DND-41 (cell line): Measurements from ENCODE around the gene YWHAB.

Experiments used
- CTCF ChIP-seq: IDR thresholded peaks from 2 replicates; pipeline ENCODE4 v1.5.1; 2012; ENCODE audit warnings: borderline replicate concordance, low read length, moderate library complexity, mild to moderate bottlenecking; ENCODE audit not compliant: poor library complexity, severe bottlenecking; ENCODE audit errors: extremely low read depth
- EZH2 ChIP-seq: IDR thresholded peaks from 3 replicates; pipeline ENCODE4 v1.6.1; 2012; ENCODE audit warnings: borderline replicate concordance, low read depth, mild to moderate bottlenecking, moderate library complexity, low read length, inconsistent platforms; ENCODE audit not compliant: severe bottlenecking

DNA sequence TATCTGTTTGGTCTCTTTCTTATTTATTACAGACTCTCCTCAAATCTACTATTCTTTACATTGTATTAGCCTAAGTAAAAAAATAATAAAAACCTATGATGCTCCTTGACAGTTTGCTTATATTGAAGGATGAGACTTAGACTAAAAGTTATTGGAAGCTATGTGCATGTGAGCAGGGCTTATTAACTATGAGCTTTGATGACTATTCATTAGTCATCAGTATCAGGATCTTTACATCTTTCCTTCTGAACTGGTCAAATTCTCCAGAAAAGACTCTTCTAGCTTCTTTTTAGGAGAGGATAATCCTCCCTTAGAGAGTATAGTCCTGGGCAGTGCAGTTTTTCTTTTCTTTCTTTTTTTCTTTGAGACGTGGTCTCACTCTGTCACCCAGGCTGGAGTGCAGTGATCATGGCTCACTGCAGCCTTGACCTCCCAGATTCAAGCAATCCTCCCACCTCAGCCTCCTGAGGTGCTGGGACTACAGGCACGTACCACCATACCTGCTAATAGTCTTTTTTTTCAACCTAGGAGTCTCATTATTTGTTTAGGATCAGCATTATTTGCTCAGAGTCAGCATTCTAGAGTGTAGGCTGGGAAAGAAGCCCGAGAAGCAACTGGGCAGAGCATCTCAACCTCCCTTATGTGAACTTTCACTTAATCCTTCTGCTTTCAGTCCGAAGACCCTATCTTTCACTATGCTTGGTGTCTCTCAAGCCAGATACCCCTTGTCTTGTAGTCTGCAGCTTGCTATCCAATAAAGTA lies 37.1 kb upstream of the YWHAB start:
- no peak for TF ChIP-seq CTCF
- TF ChIP-seq EZH2: no peak
